ENCODE measurements around the gene CORO6.

DNA sequence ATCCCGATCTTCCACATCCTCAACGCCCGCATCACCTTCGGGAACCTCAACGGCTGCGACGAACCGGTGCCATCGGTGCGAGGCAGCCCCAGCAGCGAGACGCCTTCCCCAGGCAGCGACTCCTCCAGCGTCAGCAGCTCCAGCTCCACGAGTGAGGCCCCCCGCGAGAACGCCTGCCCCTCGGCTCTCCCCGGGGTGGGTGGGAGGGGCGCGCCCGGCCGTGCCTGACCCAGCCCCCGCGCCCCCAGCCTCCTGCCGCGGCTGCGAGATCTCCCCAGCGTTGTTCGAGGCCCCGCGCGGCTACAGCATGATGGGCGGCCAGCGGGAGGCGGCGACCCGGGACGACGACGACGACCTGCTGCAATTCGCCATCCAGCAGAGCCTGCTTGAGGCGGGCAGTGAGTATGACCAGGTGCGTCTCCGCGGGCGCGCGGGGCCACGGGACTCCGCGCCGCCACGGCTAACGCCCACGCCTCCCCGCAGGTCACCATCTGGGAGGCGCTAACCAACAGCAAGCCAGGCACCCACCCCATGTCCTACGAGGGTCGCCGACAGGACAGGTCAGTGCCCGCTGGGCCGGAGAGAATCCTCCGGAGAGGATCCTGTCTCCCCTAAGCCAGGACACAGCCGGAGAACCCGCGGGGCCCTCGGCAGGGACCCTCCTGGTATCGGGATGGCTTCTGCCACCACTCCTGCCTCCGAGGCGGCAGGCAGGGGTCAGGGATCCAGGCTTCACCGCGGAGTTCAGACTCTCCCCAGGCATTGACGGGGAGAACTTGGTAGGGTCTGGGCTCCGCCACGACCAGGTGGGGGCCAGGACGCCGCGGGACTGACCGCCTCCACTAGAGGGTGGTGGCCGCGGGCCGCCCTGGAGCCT lies 10.1 kb downstream of the CORO6 start:
- TF ChIP-seq EZH2phosphoT487 (IDR thresholded peaks at IDR 0.05; ENCODE audit: insufficient read depth, low read depth) (no peak), EZH2 (IDR thresholded peaks at IDR 0.05; ENCODE audit: insufficient read depth, poor library complexity, severe bottlenecking) (no peak)

Measured in GM23248 (cell line).